NCI-H2081 treated with DMSO at 0.1 percent for 48 hours (cell line): Measurements from ENCODE around the gene CAV1.

Experiments used
- DNase-seq: peaks from one replicate; lab custom pipeline; 2025; lab: John Stamatoyannopoulos, UW

The CAV1 gene

GRCh38 chr7:116557901-116558300 is 33.1 kb downstream of the CAV1 start:
- DNase-seq, result no peak

- DNase-seq, result no peak
Measured at GRCh38 chr7:116560021-116560970, 35.5 kb downstream of the CAV1 start.

- DNase-seq, result no peak
Measured at GRCh38 chr7:116561697-116562483, 37.1 kb downstream of the CAV1 start.

- DNase-seq, result no peak
Measured at GRCh38 chr7:116562529-116563121, 37.8 kb downstream of the CAV1 start.

- DNase-seq, result no peak
Measured at GRCh38 chr7:116565981-116566380, 41.1 kb downstream of the CAV1 start.

- no peak for DNase-seq
Measured at GRCh38 chr7:116566666-116567065, 41.8 kb downstream of the CAV1 start.

- no peak for DNase-seq
Measured at GRCh38 chr7:116569737-116570136, 44.9 kb downstream of the CAV1 start.

- no peak for DNase-seq
Measured at GRCh38 chr7:116570306-116570705, 45.5 kb downstream of the CAV1 start.

- DNase-seq, result no peak
Measured at GRCh38 chr7:116571037-116571436, 46.2 kb downstream of the CAV1 start.

GRCh38 chr7:116571552-116571951 is 46.7 kb downstream of the CAV1 start:
- no peak for DNase-seq

GRCh38 chr7:116572036-116572435 is 47.2 kb downstream of the CAV1 start:
- no peak for DNase-seq

- DNase-seq, result no peak
Measured at GRCh38 chr7:116573541-116573940, 48.7 kb downstream of the CAV1 start.

GRCh38 chr7:116574025-116574822 is 49.4 kb downstream of the CAV1 start:
- DNase-seq, result no peak

GRCh38 chr7:116575853-116576252 is 51.0 kb downstream of the CAV1 start:
- no peak for DNase-seq

GRCh38 chr7:116576350-116577319 is 51.8 kb downstream of the CAV1 start:
- no peak for DNase-seq

GRCh38 chr7:116577320-116577871 is 52.6 kb downstream of the CAV1 start:
- no peak for DNase-seq

GRCh38 chr7:116578526-116578925 is 53.7 kb downstream of the CAV1 start:
- DNase-seq, result no peak

- DNase-seq, result no peak
Measured at GRCh38 chr7:116579322-116579721, 54.5 kb downstream of the CAV1 start.

- DNase-seq, result no peak
Measured at GRCh38 chr7:116579835-116580234, 55.0 kb downstream of the CAV1 start.

GRCh38 chr7:116582164-116582732 is 57.4 kb downstream of the CAV1 start:
- no peak for DNase-seq
